ENCODE data around the gene CDH4. TPM values are rescaled to one million over a fixed set of nuclear protein-coding genes. Genes with fewer than 3 reads are reported as not detected.

Gene CDH4
- total RNA-seq, 2 donors from 2014 or later, result 0.19 to 0.65 TPM

- intact Hi-C loops (cut with DNase I), result no loop called here
- no peak for DNase-seq (ENCODE audit: low spot score)
Observed at GRCh38 chr20:61526907-61527306, 274.8 kb downstream of the CDH4 start.

DNA sequence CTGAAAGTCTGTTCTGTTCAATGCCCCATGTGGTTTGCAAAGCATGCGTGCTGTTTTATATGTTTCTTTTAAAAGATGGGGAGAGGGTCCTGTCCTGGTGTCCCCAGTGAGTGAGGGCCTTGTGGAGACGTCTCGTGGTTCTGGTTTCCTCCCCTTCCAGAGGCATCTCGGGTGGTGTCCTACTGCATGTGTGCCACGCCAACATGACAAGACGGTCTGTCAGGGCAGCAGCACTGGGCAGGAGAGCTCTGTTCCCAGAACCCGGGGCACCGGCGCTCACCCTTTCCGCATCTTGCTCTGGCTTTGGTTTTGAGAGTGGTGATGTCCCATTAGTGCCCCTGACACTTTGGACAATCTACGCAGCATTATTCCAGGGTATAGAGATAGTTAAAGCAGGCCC is 275.6 kb downstream of the CDH4 start:
- intact Hi-C loops (cut with DNase I), result loop anchor here in 1 of 2 donors (2.0 kb wide), 1 partner anchor 59 kb away; no protein-coding TSS in a partner anchor
- no peak for DNase-seq (ENCODE audit: low spot score)

- DNase-seq (ENCODE audit: low spot score), result no peak
- intact Hi-C loops (cut with DNase I), result loop anchor here in 1 of 2 donors (2.0 kb wide), 1 partner anchor 58 kb away; no protein-coding TSS in a partner anchor
Observed at GRCh38 chr20:61528591-61528990, 276.5 kb downstream of the CDH4 start.

- DNase-seq (ENCODE audit: low spot score), result no peak
- intact Hi-C loops (cut with DNase I), result loop anchor here in 1 of 2 donors (2.0 kb wide), 1 partner anchor 57 kb away; no protein-coding TSS in a partner anchor
Observed at GRCh38 chr20:61529354-61529753, 277.3 kb downstream of the CDH4 start.

GRCh38 chr20:61531553-61532345 is 279.7 kb downstream of the CDH4 start:
- intact Hi-C loops (cut with DNase I), result no loop called here
- no peak for DNase-seq (ENCODE audit: low spot score)

- no peak for DNase-seq (ENCODE audit: low spot score)
- intact Hi-C loops (cut with DNase I), result no loop called here
Observed at GRCh38 chr20:61532736-61533135, 280.7 kb downstream of the CDH4 start.

- intact Hi-C loops (cut with DNase I), result no loop called here
- DNase-seq (ENCODE audit: low spot score), result no peak
Observed at GRCh38 chr20:61533231-61533631, 281.2 kb downstream of the CDH4 start.

GRCh38 chr20:61534346-61534745 is 282.3 kb downstream of the CDH4 start:
- DNase-seq (ENCODE audit: low spot score), result no peak
- intact Hi-C loops (cut with DNase I), result no loop called here

GRCh38 chr20:61535091-61535490 is 283.0 kb downstream of the CDH4 start:
- DNase-seq (ENCODE audit: low spot score), result no peak
- intact Hi-C loops (cut with DNase I), result no loop called here

GRCh38 chr20:61535536-61535935 is 283.5 kb downstream of the CDH4 start:
- intact Hi-C loops (cut with DNase I), result no loop called here
- DNase-seq (ENCODE audit: low spot score), result no peak

GRCh38 chr20:61535956-61536355 is 283.9 kb downstream of the CDH4 start:
- DNase-seq (ENCODE audit: low spot score), result no peak
- intact Hi-C loops (cut with DNase I), result no loop called here

- intact Hi-C loops (cut with DNase I), result no loop called here
- DNase-seq (ENCODE audit: low spot score), result no peak
Observed at GRCh38 chr20:61536671-61537070, 284.6 kb downstream of the CDH4 start.

DNA sequence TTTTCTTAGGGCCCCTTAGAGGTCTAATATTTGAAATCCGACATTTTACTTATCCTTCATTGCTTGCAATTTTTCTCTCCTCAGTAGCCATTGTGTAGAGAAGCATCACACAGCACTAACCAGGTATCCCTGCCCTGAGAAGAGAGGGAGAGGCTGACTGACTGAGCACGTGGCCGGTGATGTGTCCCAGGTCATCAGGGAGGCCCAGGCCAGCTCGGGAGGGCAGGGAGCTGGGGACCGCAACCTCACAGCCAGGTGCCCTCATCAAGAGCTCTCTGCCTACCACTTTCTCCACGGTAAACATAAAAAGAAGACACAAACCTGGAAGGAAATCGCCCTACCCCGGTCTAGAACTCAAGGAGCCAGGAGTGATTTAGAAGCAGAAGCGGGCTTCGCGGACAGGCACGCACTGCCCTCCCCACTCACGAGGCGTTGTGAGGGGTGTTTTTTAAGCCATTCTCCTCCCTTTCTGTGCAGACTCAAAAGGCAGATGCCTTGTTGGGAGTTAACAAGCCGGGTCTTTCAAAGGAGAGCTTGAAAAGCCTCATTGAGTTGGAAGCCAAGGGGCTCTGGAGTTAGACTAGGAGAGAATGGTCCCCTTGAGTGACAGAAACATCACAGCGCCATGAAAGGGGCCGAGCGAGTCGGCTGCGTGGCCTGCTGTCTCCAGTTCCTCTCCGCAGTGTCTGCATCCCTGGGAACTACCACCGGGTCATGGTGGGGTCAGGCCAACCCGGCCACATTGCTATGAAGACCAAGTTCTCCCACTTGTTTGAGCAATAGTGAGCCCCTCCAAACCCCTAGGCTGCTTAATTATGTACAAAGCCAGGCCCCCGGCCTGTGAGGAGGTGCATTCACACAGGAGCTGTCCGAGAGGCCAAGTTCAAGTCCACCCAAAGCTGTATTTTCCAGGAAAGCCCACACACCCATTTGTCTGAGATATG is 285.4 kb downstream of the CDH4 start:
- intact Hi-C loops (cut with DNase I), result loop anchor here in 1 of 2 donors (2.0 kb wide), 1 partner anchor 39 kb away; no protein-coding TSS in a partner anchor
- DNase-seq (ENCODE audit: low spot score), result no peak

DNA sequence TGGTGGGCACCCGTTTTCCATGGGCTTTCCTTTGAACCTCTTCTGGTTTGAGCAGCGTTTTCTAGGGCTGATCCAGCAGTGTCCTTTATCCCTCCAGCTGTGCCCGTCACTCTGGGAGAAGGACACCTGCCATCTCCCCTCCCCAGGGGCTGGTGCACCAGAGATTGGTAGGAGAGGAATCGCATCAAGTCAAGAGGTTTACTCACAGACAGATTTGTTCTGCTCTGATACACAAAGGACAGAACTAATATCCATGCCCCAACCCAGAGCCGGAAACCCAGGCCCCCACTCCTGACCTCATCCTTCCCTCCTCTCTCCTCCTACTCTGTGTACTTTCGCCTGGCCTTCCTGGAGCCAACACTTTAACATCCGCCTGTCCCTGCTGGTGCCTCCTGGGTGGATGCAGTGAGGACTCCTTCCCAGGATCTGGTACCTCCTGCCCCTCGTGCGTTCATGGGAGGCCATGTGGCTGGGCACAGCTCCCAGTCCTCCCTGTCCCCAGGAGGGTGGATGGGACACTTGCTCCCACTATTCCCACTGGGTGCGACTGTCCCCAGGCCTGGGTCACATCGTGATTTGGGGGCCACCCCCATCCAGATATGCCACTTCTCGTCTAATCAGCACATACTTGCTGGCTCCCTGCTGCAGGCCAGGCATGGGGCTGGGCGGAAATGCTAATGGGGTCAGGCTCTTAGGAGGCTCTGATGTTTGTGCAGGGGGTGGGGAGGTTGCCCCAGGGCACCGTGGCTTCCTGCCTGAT is 286.3 kb downstream of the CDH4 start:
- intact Hi-C loops (cut with DNase I), result loop anchor here in 1 of 2 donors (2.0 kb wide), 1 partner anchor 40 kb away; no protein-coding TSS in a partner anchor
- no peak for DNase-seq (ENCODE audit: low spot score)

DNA sequence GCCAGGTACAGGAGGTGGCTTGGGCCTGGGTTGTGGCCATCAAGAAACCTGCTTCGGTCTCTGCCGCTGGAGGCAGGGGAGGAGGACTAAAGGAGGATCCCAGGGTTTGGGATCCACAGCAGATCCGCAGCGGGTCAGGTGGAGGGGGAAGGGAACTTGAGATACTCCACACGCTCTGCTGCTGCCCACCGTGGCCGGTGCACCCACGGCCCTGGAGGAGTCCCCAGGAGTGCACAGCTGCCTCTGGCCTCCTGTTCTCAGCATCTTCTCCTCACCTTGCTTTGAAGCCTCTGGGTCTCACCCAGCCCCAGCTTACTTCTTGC is 286.8 kb downstream of the CDH4 start:
- DNase-seq (ENCODE audit: low spot score), result no peak
- intact Hi-C loops (cut with DNase I), result loop anchor here in 1 of 2 donors (2.0 kb wide), 1 partner anchor 40 kb away; no protein-coding TSS in a partner anchor

- intact Hi-C loops (cut with DNase I), result loop anchor here in 1 of 2 donors (2.0 kb wide), 1 partner anchor 41 kb away; no protein-coding TSS in a partner anchor
- DNase-seq (ENCODE audit: low spot score), result no peak
Observed at GRCh38 chr20:61539706-61540360, 287.8 kb downstream of the CDH4 start.

DNA sequence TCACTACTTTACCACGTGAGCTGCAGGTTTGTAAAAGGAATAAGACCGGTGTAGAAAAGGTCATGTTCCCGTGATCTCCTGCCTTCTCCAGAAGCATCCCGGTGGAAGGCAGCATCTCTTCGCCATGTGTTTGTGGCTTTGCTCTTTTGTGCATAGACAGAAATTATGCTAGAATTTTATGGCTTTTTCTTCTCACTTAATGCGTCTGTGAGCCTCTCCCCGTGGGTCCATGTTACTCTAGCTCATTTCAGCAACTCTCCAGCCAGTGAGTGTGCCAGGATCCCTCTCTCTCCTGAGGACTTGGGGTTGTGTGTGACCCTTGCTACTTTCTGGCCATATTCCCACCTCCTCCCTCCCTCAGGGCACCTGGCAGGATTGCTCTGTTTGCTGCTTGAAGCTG is 289.5 kb downstream of the CDH4 start:
- intact Hi-C loops (cut with DNase I), result no loop called here

DNA sequence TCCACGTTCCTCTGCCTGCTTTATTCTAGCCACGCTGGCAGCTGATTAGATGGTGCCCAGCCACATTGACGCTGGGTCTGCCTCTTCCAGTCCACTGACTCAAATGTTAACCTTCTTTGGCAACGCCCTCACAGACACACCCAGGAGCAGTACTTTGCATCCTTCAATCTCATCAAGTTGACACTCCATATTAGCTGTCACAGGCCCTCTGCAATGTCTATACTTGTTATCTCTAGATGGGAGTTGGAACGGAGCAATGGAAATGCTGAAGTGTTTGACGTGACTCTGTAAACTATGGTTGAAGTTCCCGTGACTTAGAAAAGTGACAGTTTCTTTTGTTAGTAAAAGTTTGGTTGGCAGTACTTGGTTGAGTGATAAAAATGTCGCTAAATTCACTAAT is 291.0 kb downstream of the CDH4 start:
- intact Hi-C loops (cut with DNase I), result no loop called here
- no peak for DNase-seq (ENCODE audit: low spot score)

More for the DNA sequence above, 289.5 kb downstream of the CDH4 start:
- no peak for DNase-seq (ENCODE audit: low spot score)

All from posterior vena cava (tissue), 2 donors.